Gastrocnemius medialis (tissue), 4 donors: ENCODE data around the gene SLC35F2. TPM values are rescaled to one million over a fixed set of nuclear protein-coding genes. Genes with fewer than 3 reads are reported as not detected.

Experiments
- ATAC-seq, 2 donors: fragments of 150-250 bp; one replicate each; pipeline ENCODE4 v1.9.1; 2016
- DNase-seq, 2 donors: peaks; one replicate each; pipeline ENCODE4 v3.0.0-alpha.2; 2019
- H3K27ac ChIP-seq, 4 donors: fragments of 200-600 bp; sonication (generic); 1 replicate in 1 of 4; 2 replicates in 3 of 4; pipeline ENCODE4 v1.5.1; 2016 to 2018; ENCODE audit warnings: mild to moderate bottlenecking in 2 of 4, moderate library complexity in 1 of 4
- H3K27me3 ChIP-seq, 3 donors: fragments of 200-600 bp; sonication (generic) in 2 of 3; 1 replicate in 1 of 3; 2 replicates in 2 of 3; pipeline versions ENCODE4 v1.5.1 to v1.6.0; 2016 to 2019; ENCODE audit warnings: mild to moderate bottlenecking in 1 of 3, moderate library complexity in 1 of 3
- H3K36me3 ChIP-seq, 2 donors: fragments of 200-600 bp; sonication (generic) in 1 of 2; one replicate each; pipeline ENCODE4 v1.5.1; 2017 to 2018
- H3K4me1 ChIP-seq, 2 donors: fragments of 200-600 bp; sonication (generic) in 1 of 2; one replicate each; pipeline ENCODE4 v1.5.1; 2016 to 2017; ENCODE audit warnings: mild to moderate bottlenecking in 2 of 2
- H3K4me3 ChIP-seq, 4 donors: fragments of 200-600 bp; sonication (generic) in 3 of 4; 1 replicate in 1 of 4; 2 replicates in 3 of 4; pipeline ENCODE4 v1.5.1; 2016 to 2019; ENCODE audit warnings: mild to moderate bottlenecking in 2 of 4
- H3K9me3 ChIP-seq, 3 donors: fragments of 200-600 bp; sonication (generic) in 2 of 3; 1 replicate in 1 of 3; 2 replicates in 2 of 3; pipeline ENCODE4 v1.5.1; 2016 to 2019
- POLR2A ChIP-seq, 2 donors: fragments of 450-650 bp; IDR thresholded peaks; one replicate each; pipeline ENCODE4 v1.6.1; 2017; ENCODE audit warnings: antibody characterized with exemption in 2 of 2, mild to moderate bottlenecking in 2 of 2, moderate library complexity in 2 of 2
- in situ Hi-C, 4 donors: fragments of 200-750 bp; cut with MboI; loops; one replicate each; pipeline versions ENCODE4 v1.15.0 to v1.8.0; 2017; ENCODE audit warnings: low sequenced_read_pairs in 4 of 4
- intact Hi-C: fragments of 100-400 bp; cut with DNase I; formaldehyde crosslinking; loops from one replicate; pipeline ENCODE4 v1.15.1; 2023; ENCODE audit warnings: low total_unique reads
- total RNA-seq, 4 donors: library from RNA; depleted of rRNA; stranded (reverse); fragments of >200 nt; gene quantifications; one replicate each; pipeline versions ENCODE4 v1.1.0 to v1.2.3, GENCODE V29; 2016
- TF ChIP-seq, protein P1 (sequence below), 5 experiments: fragments of 450-650 bp in 3 of 5; fragments of 200-600 bp in 2 of 5; sonication (generic) in 2 of 5; IDR thresholded peaks in 4 of 5; conservative IDR thresholded peaks in 1 of 5; 1 replicate in 4 of 5; 2 replicates in 1 of 5; pipeline ENCODE4 v1.5.1; 2016 to 2019; ENCODE audit warnings: antibody characterized with exemption in 5 of 5, mild to moderate bottlenecking in 3 of 5, moderate library complexity in 3 of 5

Gene SLC35F2
- total RNA-seq, 4 donors from 2014 or later: 1.3 to 5.4 (median 1.7) TPM

DNA sequence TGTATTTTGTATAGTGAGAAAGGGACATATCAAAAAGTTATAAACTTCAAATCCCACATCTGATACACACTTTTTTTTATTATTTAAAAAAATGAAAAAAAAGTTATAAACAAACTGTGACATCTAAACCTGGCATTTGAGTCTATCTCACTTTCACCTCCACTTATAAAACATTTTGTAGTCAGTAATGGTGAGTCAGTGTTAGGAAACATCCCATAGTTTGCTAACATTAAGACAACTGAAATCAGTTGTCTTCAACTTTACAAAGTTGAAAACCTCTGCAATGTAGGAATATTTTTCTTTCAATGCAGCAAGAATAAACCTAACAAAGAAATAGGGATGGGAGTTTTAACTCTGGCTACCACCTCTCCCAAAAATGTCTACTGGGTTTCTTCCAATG lies 47.7 kb downstream of the SLC35F2 start:
- DNase-seq (no peak), ATAC-seq (no peak)
- no peaks in the 10 kb centered on the region for H3K36me3 ChIP-seq
- no peaks in the 10 kb centered on the region for H3K4me1 ChIP-seq
- H3K9me3 ChIP-seq: no peaks in the 10 kb centered on the region
- intact Hi-C loops (no loop called here), in situ Hi-C loops (no loop called here)
- H3K4me3 ChIP-seq: no peak overlapping the region
- H3K27ac ChIP-seq: no peak overlapping the region
- H3K27me3 ChIP-seq: no peaks in the 10 kb centered on the region
- TF ChIP-seq POLR2A (IDR thresholded peaks at IDR 0.05): no peak
- TF ChIP-seq, protein P1, sequence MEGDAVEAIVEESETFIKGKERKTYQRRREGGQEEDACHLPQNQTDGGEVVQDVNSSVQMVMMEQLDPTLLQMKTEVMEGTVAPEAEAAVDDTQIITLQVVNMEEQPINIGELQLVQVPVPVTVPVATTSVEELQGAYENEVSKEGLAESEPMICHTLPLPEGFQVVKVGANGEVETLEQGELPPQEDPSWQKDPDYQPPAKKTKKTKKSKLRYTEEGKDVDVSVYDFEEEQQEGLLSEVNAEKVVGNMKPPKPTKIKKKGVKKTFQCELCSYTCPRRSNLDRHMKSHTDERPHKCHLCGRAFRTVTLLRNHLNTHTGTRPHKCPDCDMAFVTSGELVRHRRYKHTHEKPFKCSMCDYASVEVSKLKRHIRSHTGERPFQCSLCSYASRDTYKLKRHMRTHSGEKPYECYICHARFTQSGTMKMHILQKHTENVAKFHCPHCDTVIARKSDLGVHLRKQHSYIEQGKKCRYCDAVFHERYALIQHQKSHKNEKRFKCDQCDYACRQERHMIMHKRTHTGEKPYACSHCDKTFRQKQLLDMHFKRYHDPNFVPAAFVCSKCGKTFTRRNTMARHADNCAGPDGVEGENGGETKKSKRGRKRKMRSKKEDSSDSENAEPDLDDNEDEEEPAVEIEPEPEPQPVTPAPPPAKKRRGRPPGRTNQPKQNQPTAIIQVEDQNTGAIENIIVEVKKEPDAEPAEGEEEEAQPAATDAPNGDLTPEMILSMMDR (IDR thresholded peaks at IDR 0.05 in 4 of 5, conservative IDR thresholded peaks at IDR 0.05 in 1 of 5): no peak

DNA sequence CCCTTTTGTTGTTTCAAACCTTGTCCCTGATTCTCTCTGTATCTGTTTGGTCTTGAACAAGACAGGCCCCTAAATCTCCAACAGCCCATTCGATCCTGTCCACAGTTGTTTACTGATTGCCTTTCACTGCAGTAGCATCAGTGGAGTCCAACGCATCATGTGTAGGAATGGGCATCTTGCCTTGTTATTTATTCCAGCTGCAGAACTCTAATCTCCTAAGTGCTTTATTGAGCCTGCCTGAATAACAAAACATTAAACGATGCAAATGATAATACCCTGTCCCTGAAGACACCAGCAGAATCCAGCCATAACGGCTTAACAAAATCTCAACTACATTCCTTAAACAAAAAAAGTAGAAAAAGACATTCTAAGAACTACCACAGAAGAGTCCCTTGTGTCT lies 50.1 kb downstream of the SLC35F2 start:
- no peak for TF ChIP-seq POLR2A (IDR thresholded peaks at IDR 0.05)
- TF ChIP-seq, protein P1 (IDR thresholded peaks at IDR 0.05 in 4 of 5, conservative IDR thresholded peaks at IDR 0.05 in 1 of 5): no peak
- Histone ChIP-seq H3K27ac (no peak overlapping the region), H3K27me3 (no peaks in the 10 kb centered on the region), H3K4me1 (no peaks in the 10 kb centered on the region), H3K36me3 (no peaks in the 10 kb centered on the region), H3K4me3 (no peak overlapping the region), H3K9me3 (no peaks in the 10 kb centered on the region)
- intact Hi-C loops: no loop called here
- DNase-seq (no peak), ATAC-seq (no peak)
- in situ Hi-C loops: no loop called here

DNA sequence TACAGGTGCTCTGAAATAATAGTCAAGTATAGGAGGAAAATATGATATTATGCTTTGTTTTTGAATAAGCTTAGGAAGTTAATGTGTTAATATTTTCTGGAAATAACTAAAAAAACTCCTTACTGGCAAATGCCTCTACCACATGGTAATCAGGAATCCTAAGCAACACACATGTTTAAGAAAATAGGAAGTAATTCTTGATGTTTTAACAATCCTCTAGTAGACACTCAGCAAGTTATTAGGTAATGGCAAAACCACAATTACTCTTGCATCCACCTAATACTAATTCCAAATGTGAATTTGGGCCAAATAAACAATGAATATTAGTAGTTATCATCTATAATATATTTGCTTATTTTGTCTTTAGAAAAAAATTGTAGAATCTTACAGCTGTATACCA lies 53.6 kb downstream of the SLC35F2 start:
- no peak overlapping the region for H3K4me3 ChIP-seq
- intact Hi-C loops: no loop called here
- in situ Hi-C loops: no loop called here
- no peaks in the 10 kb centered on the region for H3K27me3 ChIP-seq
- no peaks in the 10 kb centered on the region for H3K9me3 ChIP-seq
- ATAC-seq (no peak), DNase-seq (no peak)
- no peaks in the 10 kb centered on the region for H3K4me1 ChIP-seq
- H3K36me3 ChIP-seq: no peaks in the 10 kb centered on the region
- TF ChIP-seq, protein P1 (IDR thresholded peaks at IDR 0.05 in 4 of 5, conservative IDR thresholded peaks at IDR 0.05 in 1 of 5): no peak
- no peak overlapping the region for H3K27ac ChIP-seq

DNA sequence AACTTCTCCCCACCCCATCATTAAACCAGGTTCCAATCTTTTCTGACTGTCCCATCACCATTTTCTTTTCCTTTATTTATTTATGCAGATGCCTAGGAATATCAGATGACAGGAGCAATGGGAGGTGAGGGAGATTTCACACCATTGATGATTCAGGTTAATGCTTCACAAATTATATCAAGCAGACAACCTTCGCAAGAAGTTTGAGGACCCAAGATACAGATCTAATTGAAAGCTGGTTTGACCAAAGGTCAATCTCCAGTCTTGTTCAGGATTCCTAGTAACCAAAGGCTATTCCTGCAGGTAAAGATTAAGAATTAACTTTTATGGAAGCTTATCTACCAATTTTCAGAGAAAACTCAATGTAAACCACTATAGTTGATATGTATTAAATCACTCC lies 54.4 kb downstream of the SLC35F2 start:
- intact Hi-C loops (no loop called here), in situ Hi-C loops (no loop called here)
- Histone ChIP-seq H3K27me3 (no peaks in the 10 kb centered on the region), H3K9me3 (no peaks in the 10 kb centered on the region), H3K4me3 (no peak overlapping the region), H3K27ac (no peak overlapping the region), H3K4me1 (no peaks in the 10 kb centered on the region), H3K36me3 (no peaks in the 10 kb centered on the region)
- ATAC-seq (no peak), DNase-seq (no peak)
- TF ChIP-seq POLR2A (IDR thresholded peaks at IDR 0.05): no peak
- TF ChIP-seq, protein P1 (IDR thresholded peaks at IDR 0.05 in 4 of 5, conservative IDR thresholded peaks at IDR 0.05 in 1 of 5): no peak

DNA sequence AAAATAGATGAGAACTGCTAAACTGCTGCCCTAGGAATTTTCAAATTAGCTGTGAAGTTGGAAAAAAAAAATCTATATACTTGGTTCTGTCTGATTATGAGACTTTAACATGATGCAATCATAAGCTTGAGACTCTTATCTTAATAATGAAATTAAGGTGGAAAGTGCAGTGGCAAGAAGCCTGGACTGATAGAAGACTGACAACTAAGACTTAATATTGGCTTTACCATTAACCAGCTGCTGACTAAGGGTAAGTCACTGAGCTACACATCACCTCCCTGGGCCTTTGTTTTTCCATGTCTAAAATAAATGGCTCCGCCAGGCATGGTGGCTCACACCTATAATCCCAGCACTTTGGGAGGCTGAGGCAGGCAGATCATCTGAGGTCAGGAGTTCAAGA lies 56.9 kb downstream of the SLC35F2 start:
- Histone ChIP-seq H3K4me1 (no peaks in the 10 kb centered on the region), H3K27ac (no peak overlapping the region), H3K9me3 (no peaks in the 10 kb centered on the region), H3K4me3 (no peak overlapping the region), H3K36me3 (no peaks in the 10 kb centered on the region), H3K27me3 (no peaks in the 10 kb centered on the region)
- DNase-seq (no peak), ATAC-seq (no peak)
- in situ Hi-C loops (no loop called here), intact Hi-C loops (no loop called here)
- TF ChIP-seq, protein P1 (IDR thresholded peaks at IDR 0.05 in 4 of 5, conservative IDR thresholded peaks at IDR 0.05 in 1 of 5): no peak
